Measurements from ENCODE around the gene APOBEC3F.

DNA sequence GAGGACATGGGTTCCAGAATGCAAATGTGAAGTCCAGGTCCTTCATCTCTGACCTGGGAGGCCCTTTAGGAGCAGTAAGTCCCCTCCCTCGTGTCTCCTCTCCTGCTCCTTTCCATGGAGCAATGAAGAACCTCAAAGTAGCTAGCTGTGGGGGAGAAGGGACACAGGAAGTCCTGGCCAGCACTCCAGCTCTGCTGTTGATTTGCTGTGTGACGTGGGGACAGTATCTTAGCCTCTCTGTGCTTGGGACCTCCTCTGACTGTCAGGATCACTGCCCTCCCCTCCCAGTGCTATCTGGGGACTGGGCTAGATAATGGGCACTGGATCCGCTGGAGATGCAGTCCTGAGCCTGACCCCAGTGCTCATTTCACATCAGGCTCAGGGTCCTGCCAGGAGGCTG is 55.3 kb downstream of the APOBEC3F start:
- TF ChIP-seq NFE2L2 (conservative IDR thresholded peaks at IDR 0.05; ENCODE audit: low read length) = no peak
- no peak for TF ChIP-seq KDM1A (IDR thresholded peaks at IDR 0.05; ENCODE audit: low read depth)
- TF ChIP-seq, protein P1, sequence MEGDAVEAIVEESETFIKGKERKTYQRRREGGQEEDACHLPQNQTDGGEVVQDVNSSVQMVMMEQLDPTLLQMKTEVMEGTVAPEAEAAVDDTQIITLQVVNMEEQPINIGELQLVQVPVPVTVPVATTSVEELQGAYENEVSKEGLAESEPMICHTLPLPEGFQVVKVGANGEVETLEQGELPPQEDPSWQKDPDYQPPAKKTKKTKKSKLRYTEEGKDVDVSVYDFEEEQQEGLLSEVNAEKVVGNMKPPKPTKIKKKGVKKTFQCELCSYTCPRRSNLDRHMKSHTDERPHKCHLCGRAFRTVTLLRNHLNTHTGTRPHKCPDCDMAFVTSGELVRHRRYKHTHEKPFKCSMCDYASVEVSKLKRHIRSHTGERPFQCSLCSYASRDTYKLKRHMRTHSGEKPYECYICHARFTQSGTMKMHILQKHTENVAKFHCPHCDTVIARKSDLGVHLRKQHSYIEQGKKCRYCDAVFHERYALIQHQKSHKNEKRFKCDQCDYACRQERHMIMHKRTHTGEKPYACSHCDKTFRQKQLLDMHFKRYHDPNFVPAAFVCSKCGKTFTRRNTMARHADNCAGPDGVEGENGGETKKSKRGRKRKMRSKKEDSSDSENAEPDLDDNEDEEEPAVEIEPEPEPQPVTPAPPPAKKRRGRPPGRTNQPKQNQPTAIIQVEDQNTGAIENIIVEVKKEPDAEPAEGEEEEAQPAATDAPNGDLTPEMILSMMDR (IDR thresholded peaks at IDR 0.05) = no peak
- no peak for TF ChIP-seq POLR2AphosphoS2 (conservative IDR thresholded peaks at IDR 0.05; ENCODE audit: low read length)
- TF ChIP-seq POLR2A (IDR thresholded peaks at IDR 0.05; ENCODE audit: low read length) = no peak
